Mesodermal cell (in vitro differentiated cells): Measurements from ENCODE around the gene ANKH.
A peak's percentile ranks its signal among the peaks of the same experiment; 100 is the strongest.
"Not testable (repeated sequence)": the region's sequence is repeated elsewhere in the genome, so short reads cannot be mapped to it uniquely, and the experiment has no call there.

ENCODE experiments used
- H3K27ac ChIP-seq: 2 replicates; pipeline ENCODE4 v1.7.0; 2013; ENCODE audit warnings: mild to moderate bottlenecking, low read depth, low read length, moderate library complexity; ENCODE audit not compliant: severe bottlenecking
- H3K36me3 ChIP-seq: 2 replicates; pipeline ENCODE4 v1.7.1; 2013; ENCODE audit warnings: mild to moderate bottlenecking, low read length, moderate library complexity; ENCODE audit not compliant: control insufficient read depth, insufficient read depth
- H3K4me1 ChIP-seq: one replicate; pipeline ENCODE4 v1.7.1; 2013; ENCODE audit warnings: mild to moderate bottlenecking, low read length; ENCODE audit not compliant: insufficient read depth, control insufficient read depth, poor library complexity, severe bottlenecking
- H3K4me3 ChIP-seq: 2 replicates; pipeline ENCODE4 v1.7.0; 2013; ENCODE audit warnings: low read length, control low read depth, mild to moderate bottlenecking; ENCODE audit not compliant: insufficient read depth, poor library complexity, severe bottlenecking; ENCODE audit errors: extremely low read depth
- H3K9me3 ChIP-seq: 2 replicates; pipeline ENCODE4 v1.7.1; 2013; ENCODE audit warnings: mild to moderate bottlenecking, low read length, moderate library complexity; ENCODE audit not compliant: control insufficient read depth
- WGBS, 2 experiments: methylation state at CpG; one replicate each; pipeline ENCODE4 v1.1.5; 2013; ENCODE audit warnings: missing lambda C conversion rate in 2 of 2; ENCODE audit not compliant: insufficient coverage in 2 of 2; 5-methylcytosine and 5-hydroxymethylcytosine counted together

Gene ANKH

GRCh38 chr5:14812166-14812565, 59.4 kb downstream of the ANKH start:
- H3K9me3 ChIP-seq, result no peaks in the 10 kb centered on the region
- WGBS, 2 experiments, result 95 to 100% methylated on average over 1 to 5 of the region's 5 CpGs
- H3K36me3 ChIP-seq, result no peaks in the 10 kb centered on the region
- no peak overlapping the region for H3K4me3 ChIP-seq
- H3K27ac ChIP-seq, result no peak overlapping the region
- H3K4me1 ChIP-seq, result peaks cover 16% of the 10 kb centered on the region

GRCh38 chr5:14810928-14811572, 60.5 kb downstream of the ANKH start:
- Histone ChIP-seq H3K4me1 (peaks cover 16% of the 10 kb centered on the region), H3K9me3 (no peaks in the 10 kb centered on the region), H3K4me3 (no peak overlapping the region), H3K27ac (no peak overlapping the region), H3K36me3 (no peaks in the 10 kb centered on the region)
- 88 to 93% methylated on average over 6 to 8 of the region's 12 CpGs for WGBS, 2 experiments

- Histone ChIP-seq H3K9me3 (no peaks in the 10 kb centered on the region), H3K36me3 (no peaks in the 10 kb centered on the region), H3K4me3 (no peak overlapping the region), H3K4me1 (peaks cover 16% of the 10 kb centered on the region), H3K27ac (peak overlapping the region; percentile 87)
- 86 to 93% methylated on average over 4 to 5 of the region's 6 CpGs for WGBS, 2 experiments
Measured at GRCh38 chr5:14810282-14810681, 61.3 kb downstream of the ANKH start.

GRCh38 chr5:14809369-14810155, 62.0 kb downstream of the ANKH start:
- Histone ChIP-seq H3K27ac (peak overlapping the region; percentile 87), H3K9me3 (no peaks in the 10 kb centered on the region), H3K4me1 (peaks cover 16% of the 10 kb centered on the region), H3K4me3 (no peak overlapping the region), H3K36me3 (no peaks in the 10 kb centered on the region)
- 65 to 72% methylated on average over 7 to 10 of the region's 11 CpGs for WGBS, 2 experiments

- H3K4me3 ChIP-seq, result no peak overlapping the region
- no peaks in the 10 kb centered on the region for H3K9me3 ChIP-seq
- no peak overlapping the region for H3K27ac ChIP-seq
- H3K4me1 ChIP-seq, result peaks cover 16% of the 10 kb centered on the region
- no peaks in the 10 kb centered on the region for H3K36me3 ChIP-seq
- 81 to 100% methylated on average over 1 to 2 of the region's 3 CpGs for WGBS, 2 experiments
Measured at GRCh38 chr5:14807471-14807870, 64.1 kb downstream of the ANKH start.

GRCh38 chr5:14806456-14806855, 65.1 kb downstream of the ANKH start:
- Histone ChIP-seq H3K4me1 (peaks cover 16% of the 10 kb centered on the region), H3K9me3 (no peaks in the 10 kb centered on the region), H3K36me3 (no peaks in the 10 kb centered on the region), H3K4me3 (no peak overlapping the region), H3K27ac (no peak overlapping the region)
- 91 to 97% methylated on average over 6 of the region's 7 CpGs for WGBS, 2 experiments

- WGBS, 2 experiments, result 95 to 100% methylated on average over 1 to 3 of the region's 3 CpGs
- H3K4me1 ChIP-seq, result no peaks in the 10 kb centered on the region
- no peak overlapping the region for H3K27ac ChIP-seq
- H3K36me3 ChIP-seq, result no peaks in the 10 kb centered on the region
- H3K9me3 ChIP-seq, result no peaks in the 10 kb centered on the region
- H3K4me3 ChIP-seq, result no peak overlapping the region
Measured at GRCh38 chr5:14802541-14802940, 69.0 kb downstream of the ANKH start.

GRCh38 chr5:14801792-14802191, 69.8 kb downstream of the ANKH start:
- H3K9me3 ChIP-seq, result no peaks in the 10 kb centered on the region
- no peaks in the 10 kb centered on the region for H3K36me3 ChIP-seq
- H3K4me3 ChIP-seq, result no peak overlapping the region
- 91 to 100% methylated on average over 1 of the region's 3 CpGs for WGBS, 2 experiments
- no peak overlapping the region for H3K27ac ChIP-seq
- no peaks in the 10 kb centered on the region for H3K4me1 ChIP-seq

- H3K27ac ChIP-seq, H3K4me3 ChIP-seq, H3K9me3 ChIP-seq, H3K4me1 ChIP-seq, H3K36me3 ChIP-seq: not testable (repeated sequence)
- 100% methylated on average over 2 to 3 of the region's 4 CpGs for WGBS, 2 experiments
Measured at GRCh38 chr5:14797385-14797784, 74.2 kb downstream of the ANKH start.

- Histone ChIP-seq H3K36me3 (no peaks in the 10 kb centered on the region), H3K4me3 (no peak overlapping the region), H3K4me1 (no peaks in the 10 kb centered on the region), H3K27ac (no peak overlapping the region), H3K9me3 (no peaks in the 10 kb centered on the region)
- 74 to 80% methylated on average over 3 to 4 of the region's 4 CpGs for WGBS, 2 experiments
Measured at GRCh38 chr5:14794583-14795230, 76.9 kb downstream of the ANKH start.

GRCh38 chr5:14793851-14794250, 77.7 kb downstream of the ANKH start:
- H3K27ac ChIP-seq, result no peak overlapping the region
- H3K36me3 ChIP-seq, result no peaks in the 10 kb centered on the region
- H3K9me3 ChIP-seq, result no peaks in the 10 kb centered on the region
- 97 to 100% methylated on average over 3 of the region's 5 CpGs for WGBS, 2 experiments
- H3K4me3 ChIP-seq, result no peak overlapping the region
- no peaks in the 10 kb centered on the region for H3K4me1 ChIP-seq
